ENCODE results near the gene CDHR2. TPM values are rescaled to one million over a fixed set of nuclear protein-coding genes. Genes with fewer than 3 reads are reported as not detected.
A peak's percentile ranks its signal among the peaks of the same experiment; 100 is the strongest.

The CDHR2 gene
- total RNA-seq, 2 experiments from 2014 or later: 0.23 to 0.47 TPM

GRCh38 chr5:176537554-176538229 is 11.4 kb upstream of the CDHR2 start:
- peak; percentile 70 for ATAC-seq
- peaks cover 22% of the 10 kb centered on the region for H3K36me3 Mint-ChIP-seq (ENCODE audit: low read depth)
- H3K27me3 Mint-ChIP-seq: no peaks in the 10 kb centered on the region
- TF ChIP-seq, protein P1, sequence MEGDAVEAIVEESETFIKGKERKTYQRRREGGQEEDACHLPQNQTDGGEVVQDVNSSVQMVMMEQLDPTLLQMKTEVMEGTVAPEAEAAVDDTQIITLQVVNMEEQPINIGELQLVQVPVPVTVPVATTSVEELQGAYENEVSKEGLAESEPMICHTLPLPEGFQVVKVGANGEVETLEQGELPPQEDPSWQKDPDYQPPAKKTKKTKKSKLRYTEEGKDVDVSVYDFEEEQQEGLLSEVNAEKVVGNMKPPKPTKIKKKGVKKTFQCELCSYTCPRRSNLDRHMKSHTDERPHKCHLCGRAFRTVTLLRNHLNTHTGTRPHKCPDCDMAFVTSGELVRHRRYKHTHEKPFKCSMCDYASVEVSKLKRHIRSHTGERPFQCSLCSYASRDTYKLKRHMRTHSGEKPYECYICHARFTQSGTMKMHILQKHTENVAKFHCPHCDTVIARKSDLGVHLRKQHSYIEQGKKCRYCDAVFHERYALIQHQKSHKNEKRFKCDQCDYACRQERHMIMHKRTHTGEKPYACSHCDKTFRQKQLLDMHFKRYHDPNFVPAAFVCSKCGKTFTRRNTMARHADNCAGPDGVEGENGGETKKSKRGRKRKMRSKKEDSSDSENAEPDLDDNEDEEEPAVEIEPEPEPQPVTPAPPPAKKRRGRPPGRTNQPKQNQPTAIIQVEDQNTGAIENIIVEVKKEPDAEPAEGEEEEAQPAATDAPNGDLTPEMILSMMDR (IDR thresholded peaks at IDR 0.05): no peak
- POLR2A ChIA-PET: interaction anchor here (0.7 to 3.8 kb wide), 8 partner anchors 9 to 166 kb away, joined by 3 to 20 read pairs (median 3); partner anchors contain the start of gene CDHR2
- intact Hi-C loops (cut with micrococcal nuclease): loop anchor here (1.0 kb wide), 2 partner anchors 90 to 148 kb away; no protein-coding TSS in a partner anchor
- H3K9me3 Mint-ChIP-seq: no peaks in the 10 kb centered on the region
- H3K27ac Mint-ChIP-seq: peak overlapping the region; percentile 98
- peaks cover 70% of the 10 kb centered on the region for H3K4me1 Mint-ChIP-seq (ENCODE audit: low read depth)
- peak overlapping the region; percentile 86 for H3K4me3 Mint-ChIP-seq
- CTCF ChIA-PET: interaction anchor here (0.7 to 1.8 kb wide), 6 partner anchors 9 to 122 kb away, joined by 3 to 9 read pairs (median 4); partner anchors contain the start of genes CLTB and SNCB
- DNase-seq: peak; percentile 99

DNA sequence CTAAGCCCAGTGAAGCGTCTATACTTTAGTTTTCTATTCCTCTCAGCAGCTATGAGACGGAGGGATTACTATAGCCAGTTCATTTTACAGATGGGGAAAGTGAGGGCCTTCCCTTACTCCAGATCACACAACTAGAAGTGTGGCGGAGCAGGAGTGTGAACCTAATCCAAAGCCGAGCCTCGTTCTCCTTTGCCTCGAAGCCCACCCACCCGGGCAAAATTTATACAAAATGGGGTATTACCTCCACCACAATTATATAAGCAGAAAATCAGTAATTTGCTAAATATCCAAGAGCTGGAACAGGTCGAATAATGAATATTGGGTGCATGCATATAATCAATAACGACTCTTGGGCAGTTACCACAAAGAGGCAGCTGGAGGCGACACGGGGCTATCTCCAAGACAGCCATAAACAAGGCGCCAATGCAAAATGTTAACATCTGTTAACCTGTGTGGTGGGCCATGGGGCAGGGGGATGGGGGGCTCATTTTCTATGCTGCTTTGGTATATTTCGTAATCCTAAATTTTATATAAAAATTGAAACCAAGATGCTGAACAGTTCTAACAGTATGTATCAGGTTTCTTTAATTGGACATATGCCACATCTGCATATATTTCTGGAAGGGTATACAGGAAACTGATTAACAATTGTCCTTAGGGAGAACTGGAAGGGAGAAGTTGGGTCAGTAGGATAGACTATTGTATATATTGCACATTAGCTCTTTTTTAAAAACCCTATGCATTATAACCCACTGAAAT is 10.7 kb upstream of the CDHR2 start:
- ChIA-PET POLR2A (interaction anchor here (0.9 to 3.8 kb wide), 4 partner anchors 10 to 166 kb away, joined by 3 to 16 read pairs (median 3); partner anchors contain the start of gene CDHR2), CTCF (interaction anchor here (0.7 to 1.8 kb wide), 4 partner anchors 16 to 122 kb away, joined by 3 to 9 read pairs (median 5); partner anchors contain the start of genes CLTB and SNCB)
- Mint-ChIP-seq H3K4me1 (ENCODE audit: low read depth) (peaks cover 64% of the 10 kb centered on the region), H3K27me3 (no peaks in the 10 kb centered on the region), H3K9me3 (no peaks in the 10 kb centered on the region), H3K36me3 (ENCODE audit: low read depth) (peaks cover 21% of the 10 kb centered on the region), H3K4me3 (peak overlapping the region; percentile 86), H3K27ac (peak overlapping the region; percentile 98)
- no peak for DNase-seq
- no peak for ATAC-seq
- TF ChIP-seq, protein P1 (IDR thresholded peaks at IDR 0.05): no peak
- intact Hi-C loops (cut with micrococcal nuclease): no loop called here

DNA sequence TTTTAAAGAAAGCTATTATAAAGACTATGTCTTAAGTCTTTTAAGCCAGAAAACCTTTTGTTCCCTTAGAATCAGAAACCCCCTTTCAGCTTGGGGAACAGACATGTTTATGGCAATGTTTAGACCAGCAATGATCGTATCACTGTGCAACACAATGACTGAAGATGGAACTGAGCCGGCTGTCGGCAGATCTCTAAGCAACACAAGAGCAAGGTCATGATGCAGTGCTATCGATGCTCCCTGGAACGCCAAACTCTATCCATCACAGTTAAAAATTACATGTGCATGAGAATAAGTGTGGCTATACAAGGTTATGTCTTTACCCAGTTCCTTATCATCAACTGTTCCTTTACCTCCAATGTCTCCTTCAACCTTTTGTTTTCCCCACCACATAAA is 10.2 kb upstream of the CDHR2 start:
- Mint-ChIP-seq H3K27me3 (no peaks in the 10 kb centered on the region), H3K4me1 (ENCODE audit: low read depth) (peaks cover 59% of the 10 kb centered on the region), H3K27ac (peak overlapping the region; percentile 57), H3K9me3 (no peaks in the 10 kb centered on the region), H3K4me3 (no peak overlapping the region), H3K36me3 (ENCODE audit: low read depth) (peaks cover 16% of the 10 kb centered on the region)
- intact Hi-C loops (cut with micrococcal nuclease): no loop called here
- ATAC-seq (no peak), DNase-seq (no peak)
- CTCF ChIA-PET: interaction anchor here (1.8 kb wide), 1 partner anchor 16 kb away, joined by 9 read pairs; no protein-coding TSS in a partner anchor
- POLR2A ChIA-PET: interaction anchor here (1.1 to 3.8 kb wide), 4 partner anchors 11 to 167 kb away, joined by 3 to 16 read pairs (median 4); no protein-coding TSS in a partner anchor
- TF ChIP-seq, protein P1 (IDR thresholded peaks at IDR 0.05): no peak

GRCh38 chr5:176540476-176540899 is 8.7 kb upstream of the CDHR2 start:
- H3K36me3 Mint-ChIP-seq (ENCODE audit: low read depth): peaks cover 4% of the 10 kb centered on the region
- H3K9me3 Mint-ChIP-seq: no peaks in the 10 kb centered on the region
- ChIA-PET CTCF (no interaction called here), POLR2A (interaction anchor here (1.2 to 4.8 kb wide), 2 partner anchors 8 to 10 kb away, joined by 4 to 51 read pairs; no protein-coding TSS in a partner anchor)
- DNase-seq (no peak), ATAC-seq (no peak)
- H3K27ac Mint-ChIP-seq: peak overlapping the region; percentile 93
- TF ChIP-seq, protein P1 (IDR thresholded peaks at IDR 0.05): no peak
- H3K4me1 Mint-ChIP-seq (ENCODE audit: low read depth): peaks cover 58% of the 10 kb centered on the region
- intact Hi-C loops (cut with micrococcal nuclease): no loop called here
- H3K27me3 Mint-ChIP-seq: no peaks in the 10 kb centered on the region
- H3K4me3 Mint-ChIP-seq: peak overlapping the region; percentile 84

Measured in activated CD8-positive, alpha-beta T cell treated with anti-CD3 and anti-CD28 coated beads for 36 hours (primary cell).